WTC11 (cell line): ENCODE data around the gene ANKRD27. TPM values are rescaled to one million over a fixed set of nuclear protein-coding genes. Genes with fewer than 3 reads are reported as not detected.

ENCODE experiments used
- ATAC-seq: fragments of 200-7000 bp; cut with Tn5 transposase; 2 replicates; pipeline ENCODE4 v1.10.0; 2021; ENCODE audit warnings: mild to moderate bottlenecking, moderate library complexity
- CTCF ChIA-PET: fragments of 300-600 bp; sonication (Branson Sonifier 250); formaldehyde crosslinking; loops from one replicate; lab custom pipeline; 2021; ENCODE audit warnings: antibody characterized with exemption; lab: Charles Lee
- POLR2A ChIA-PET: fragments of 350-600 bp; sonication (Branson Sonifier 250); formaldehyde crosslinking; loops from one replicate; lab custom pipeline; 2021; ENCODE audit warnings: antibody characterized with exemption; lab: Charles Lee
- DNase-seq: peaks from one replicate; pipeline ENCODE4 v3.0.0; 2021; ENCODE audit warnings: low spot score
- H3K27ac Mint-ChIP-seq: 2 replicates; pipeline ENCODE4 v1.8.0; 2021; ENCODE audit warnings: mixed read lengths
- H3K27me3 Mint-ChIP-seq: 2 replicates; pipeline ENCODE4 v1.8.0; 2021; ENCODE audit warnings: low read depth, mild to moderate bottlenecking, moderate library complexity, mixed read lengths
- H3K36me3 Mint-ChIP-seq: 2 replicates; pipeline ENCODE4 v1.8.0; 2021; ENCODE audit warnings: mixed read lengths
- H3K4me1 Mint-ChIP-seq: 2 replicates; pipeline ENCODE4 v1.8.0; 2022; ENCODE audit warnings: mixed read lengths
- H3K4me3 Mint-ChIP-seq: 2 replicates; pipeline ENCODE4 v1.8.0; 2021; ENCODE audit warnings: mild to moderate bottlenecking, moderate library complexity, mixed read lengths
- H3K9me3 Mint-ChIP-seq: 2 replicates; pipeline ENCODE4 v1.8.0; 2021; ENCODE audit warnings: mixed read lengths
- ARID4B ChIP-seq: sonication (generic); formaldehyde crosslinking; IDR thresholded peaks from 2 replicates; pipeline ENCODE4 v1.8.0; 2023; ENCODE audit warnings: missing genetic modification reagents, mild to moderate bottlenecking, borderline replicate concordance
- CBFB ChIP-seq: sonication (generic); formaldehyde crosslinking; IDR thresholded peaks from 2 replicates; pipeline ENCODE4 v1.8.1; 2022; ENCODE audit warnings: mild to moderate bottlenecking, low read depth, missing genetic modification reagents
- CTCF ChIP-seq: fragments of 200-600 bp; IDR thresholded peaks from 2 replicates; pipeline ENCODE4 v1.8.0; 2022; ENCODE audit warnings: antibody characterized with exemption
- FOXJ3 ChIP-seq: sonication (generic); formaldehyde crosslinking; IDR thresholded peaks from 2 replicates; pipeline ENCODE4 v1.9.0; 2021; ENCODE audit warnings: missing genetic modification reagents, mild to moderate bottlenecking, borderline replicate concordance
- FOXK1 ChIP-seq: sonication (generic); formaldehyde crosslinking; IDR thresholded peaks from 2 replicates; pipeline ENCODE4 v1.8.0; 2022; ENCODE audit warnings: mild to moderate bottlenecking, moderate library complexity, missing genetic modification reagents
- FOXP4 ChIP-seq: sonication (generic); formaldehyde crosslinking; IDR thresholded peaks from 2 replicates; pipeline ENCODE4 v1.8.0; 2022; ENCODE audit warnings: mild to moderate bottlenecking, missing genetic modification reagents
- GRHL2 ChIP-seq: fragments of 250-450 bp; sonication (Bioruptor Pico); IDR thresholded peaks from 2 replicates; pipeline ENCODE4 v1.8.0; 2022; ENCODE audit warnings: mild to moderate bottlenecking, moderate library complexity; ENCODE audit not compliant: insufficient replicate concordance, severe bottlenecking
- MAX ChIP-seq: sonication (generic); formaldehyde crosslinking; IDR thresholded peaks from 2 replicates; pipeline ENCODE4 v1.8.0; 2022; ENCODE audit warnings: mild to moderate bottlenecking, missing genetic modification reagents
- NFATC4 ChIP-seq: fragments of 250-450 bp; sonication (Bioruptor Pico); IDR thresholded peaks from 2 replicates; pipeline ENCODE4 v1.9.0; 2021; ENCODE audit warnings: mild to moderate bottlenecking
- NFE2L1 ChIP-seq: sonication (generic); formaldehyde crosslinking; IDR thresholded peaks from 2 replicates; pipeline ENCODE4 v1.8.1; 2023; ENCODE audit warnings: missing genetic modification reagents
- NFYB ChIP-seq: sonication (generic); formaldehyde crosslinking; conservative IDR thresholded peaks from 2 replicates; pipeline ENCODE4 v1.8.0; 2022; ENCODE audit warnings: low read depth, missing genetic modification reagents
- NR2C2 ChIP-seq: sonication (generic); formaldehyde crosslinking; IDR thresholded peaks from 2 replicates; pipeline ENCODE4 v1.8.0; 2022; ENCODE audit warnings: mild to moderate bottlenecking, missing genetic modification reagents
- SMAD4 ChIP-seq: sonication (generic); formaldehyde crosslinking; IDR thresholded peaks from 2 replicates; pipeline ENCODE4 v1.8.0; 2022; ENCODE audit warnings: mild to moderate bottlenecking, missing genetic modification reagents
- TP53 ChIP-seq: sonication (generic); formaldehyde crosslinking; IDR thresholded peaks from 2 replicates; pipeline ENCODE4 v1.8.1; 2023; ENCODE audit warnings: mild to moderate bottlenecking, missing genetic modification reagents
- USF1 ChIP-seq: sonication (generic); formaldehyde crosslinking; IDR thresholded peaks from 2 replicates; pipeline ENCODE4 v1.8.0; 2022; ENCODE audit warnings: mild to moderate bottlenecking, missing genetic modification reagents
- USF2 ChIP-seq: sonication (generic); formaldehyde crosslinking; IDR thresholded peaks from 2 replicates; pipeline ENCODE4 v1.8.1; 2023; ENCODE audit warnings: mild to moderate bottlenecking, missing genetic modification reagents, moderate library complexity
- ZBTB21 ChIP-seq: sonication (generic); formaldehyde crosslinking; IDR thresholded peaks from 2 replicates; pipeline ENCODE4 v1.8.1; 2023; ENCODE audit warnings: mild to moderate bottlenecking, missing genetic modification reagents, borderline replicate concordance
- ZBTB43 ChIP-seq: sonication (generic); formaldehyde crosslinking; IDR thresholded peaks from 2 replicates; pipeline ENCODE4 v1.8.1; 2023; ENCODE audit warnings: mild to moderate bottlenecking, missing genetic modification reagents
- ZNF121 ChIP-seq: sonication (generic); formaldehyde crosslinking; IDR thresholded peaks from 2 replicates; pipeline ENCODE4 v1.8.0; 2023; ENCODE audit warnings: missing genetic modification reagents
- ZNF138 ChIP-seq: sonication (generic); formaldehyde crosslinking; conservative IDR thresholded peaks from 2 replicates; pipeline ENCODE4 v1.8.1; 2022; ENCODE audit warnings: mild to moderate bottlenecking, moderate library complexity, missing genetic modification reagents
- ZNF219 ChIP-seq: sonication (generic); formaldehyde crosslinking; IDR thresholded peaks from 2 replicates; pipeline ENCODE4 v1.8.0; 2023; ENCODE audit warnings: missing genetic modification reagents, mild to moderate bottlenecking, borderline replicate concordance
- ZNF317 ChIP-seq: sonication (generic); formaldehyde crosslinking; IDR thresholded peaks from 2 replicates; pipeline ENCODE4 v1.8.1; 2023; ENCODE audit warnings: low read depth, mild to moderate bottlenecking, moderate library complexity, missing genetic modification reagents, borderline replicate concordance
- ZNF396 ChIP-seq: fragments of 250-450 bp; sonication (Bioruptor Pico); IDR thresholded peaks from 2 replicates; pipeline ENCODE4 v1.8.0; 2021; ENCODE audit warnings: mild to moderate bottlenecking, moderate library complexity, borderline replicate concordance
- ZSCAN18 ChIP-seq: fragments of 250-450 bp; sonication (Bioruptor Pico); IDR thresholded peaks from 2 replicates; pipeline ENCODE4 v2.1.2; 2022; ENCODE audit warnings: mild to moderate bottlenecking, moderate library complexity
- total RNA-seq: library from RNA; stranded (reverse); gene quantifications from 3 replicates; pipeline ENCODE4 v1.2.3, GENCODE V29; 2021

Gene ANKRD27
- total RNA-seq, 1 experiment from 2014 or later: 48.6 TPM

GRCh38 chr19:32719611-32720059 lies 44.7 kb upstream of the ANKRD27 start, which contains the start of gene TDRD12:
Gene TDRD12 (plus strand): TSS chr19:32719767. CDS start chr19:32720073, 306 bp downstream.
- H3K27ac Mint-ChIP-seq: no peak within 1 kb of the TSS
- peaks cover 3% of the 10 kb centered on the region for H3K9me3 Mint-ChIP-seq
- ChIA-PET POLR2A (no interaction called here), CTCF (interaction anchor here (0.6 to 2.1 kb wide), 2 partner anchors 44 to 151 kb away, joined by 3 to 6 read pairs; partner anchors contain the start of genes ANKRD27 and RGS9BP)
- H3K4me3 Mint-ChIP-seq: no peak within 1 kb of the TSS
- peaks cover 5% of the 10 kb centered on the region for H3K4me1 Mint-ChIP-seq
- DNase-seq: peak; percentile 70
- H3K36me3 Mint-ChIP-seq: 0 out of 2 replicates have a peak, but pooled peaks cover 2% of the 10 kb centered on the region
- no peaks in the 10 kb centered on the region for H3K27me3 Mint-ChIP-seq
- ATAC-seq: peak; percentile 73; the same call in 1 of the 2 replicates
- TF ChIP-seq ZBTB21 (CRISPR knock-in tag): 0 out of 2 replicates have a peak, but pooled peaks have one; percentile 54
- TF ChIP-seq FOXK1 (CRISPR knock-in tag): peak; percentile 47; the same call in 1 of the 2 replicates
- no peak for TF ChIP-seq NFATC4 (CRISPR knock-in tag)
- peak; percentile 93 for TF ChIP-seq MAX
- TF ChIP-seq ZSCAN18 (CRISPR knock-in tag): no peak
- peak; percentile 84 for TF ChIP-seq USF2 (CRISPR knock-in tag)
- TF ChIP-seq TP53: 0 out of 2 replicates have a peak, but pooled peaks have one; percentile 73
- TF ChIP-seq USF1: peak; percentile 69; the same call in 1 of the 2 replicates
- 0 out of 2 replicates have a peak, but pooled peaks have one; percentile 47 for TF ChIP-seq SMAD4 (CRISPR knock-in tag)
- TF ChIP-seq FOXP4 (CRISPR knock-in tag): peak; percentile 70; the same call in 1 of the 2 replicates
- 0 out of 2 replicates have a peak, but pooled peaks have one; percentile 21 for TF ChIP-seq NFYB (CRISPR knock-in tag)
- 0 out of 2 replicates have a peak, but pooled peaks have one; percentile 66 for TF ChIP-seq NR2C2 (CRISPR knock-in tag)
- TF ChIP-seq CBFB: 0 out of 2 replicates have a peak, but pooled peaks have one; percentile 33
- peak; percentile 42; the same call in 1 of the 2 replicates for TF ChIP-seq CTCF
- TF ChIP-seq ZNF121 (CRISPR knock-in tag): no peak
- TF ChIP-seq ZNF219: no peak
- TF ChIP-seq NFE2L1 (CRISPR knock-in tag): peak; percentile 65; the same call in 1 of the 2 replicates
- TF ChIP-seq FOXJ3 (CRISPR knock-in tag): no peak
- no peak for TF ChIP-seq GRHL2 (CRISPR knock-in tag)
- TF ChIP-seq ZNF317 (CRISPR knock-in tag): no peak
- TF ChIP-seq ARID4B (CRISPR knock-in tag): peak; percentile 74; the same call in 1 of the 2 replicates
- TF ChIP-seq ZNF138 (CRISPR knock-in tag): no peak; the same call in 1 of the 2 replicates
- no peak for TF ChIP-seq ZNF396 (CRISPR knock-in tag)
- TF ChIP-seq ZBTB43 (CRISPR knock-in tag): 0 out of 2 replicates have a peak, but pooled peaks have one; percentile 43
